GM19240 (cell line): ENCODE data around the gene SLC12A7.
"Not testable (repeated sequence)": the region's sequence is repeated elsewhere in the genome, so short reads cannot be mapped to it uniquely, and the experiment has no call there.

Source experiments
- DNase-seq: peaks from one replicate; pipeline ENCODE4 v3.0.0; 2011; ENCODE audit warnings: low spot score; ENCODE audit not compliant: insufficient read length

The SLC12A7 gene

GRCh38 chr5:1125695-1126094, 13.8 kb upstream of the SLC12A7 start:
- DNase-seq, result not testable (repeated sequence)

- no peak for DNase-seq
Observed at GRCh38 chr5:1125030-1125357, 13.1 kb upstream of the SLC12A7 start.

GRCh38 chr5:1124205-1125029, 12.6 kb upstream of the SLC12A7 start:
- DNase-seq, result no peak

GRCh38 chr5:1123418-1124147, 11.7 kb upstream of the SLC12A7 start:
- DNase-seq, result no peak

GRCh38 chr5:1122511-1123294, 10.8 kb upstream of the SLC12A7 start:
- DNase-seq, result no peak

- DNase-seq, result no peak
Observed at GRCh38 chr5:1121891-1122290, 10.0 kb upstream of the SLC12A7 start.

GRCh38 chr5:1121044-1121443, 9.2 kb upstream of the SLC12A7 start:
- DNase-seq, result no peak

- DNase-seq, result no peak
Observed at GRCh38 chr5:1120236-1120999, 8.6 kb upstream of the SLC12A7 start.

- DNase-seq, result no peak
Observed at GRCh38 chr5:1119312-1119831, 7.5 kb upstream of the SLC12A7 start.

GRCh38 chr5:1118738-1119137, 6.9 kb upstream of the SLC12A7 start:
- DNase-seq, result no peak

GRCh38 chr5:1118231-1118698, 6.4 kb upstream of the SLC12A7 start:
- no peak for DNase-seq

- DNase-seq, result no peak
Observed at GRCh38 chr5:1116977-1117376, 5.1 kb upstream of the SLC12A7 start.

- no peak for DNase-seq
Observed at GRCh38 chr5:1116109-1116740, 4.4 kb upstream of the SLC12A7 start.

GRCh38 chr5:1115123-1115815, 3.4 kb upstream of the SLC12A7 start:
- no peak for DNase-seq

GRCh38 chr5:1113805-1114586, 2.1 kb upstream of the SLC12A7 start:
- DNase-seq, result no peak

GRCh38 chr5:1113332-1113690, 1.4 kb upstream of the SLC12A7 start:
- no peak for DNase-seq

GRCh38 chr5:1112596-1113331, 901 bp upstream of the SLC12A7 start:
- no peak for DNase-seq

- no peak for DNase-seq
Observed at GRCh38 chr5:1111241-1111726, 579 bp downstream of the SLC12A7 start.
